NCI-H526 treated with DMSO at 0.1 percent for 48 hours (cell line): ENCODE measurements around the gene WNT3A.

ENCODE experiments used
- DNase-seq: peaks from one replicate; lab custom pipeline; 2025; lab: John Stamatoyannopoulos, UW

The WNT3A gene

DNA sequence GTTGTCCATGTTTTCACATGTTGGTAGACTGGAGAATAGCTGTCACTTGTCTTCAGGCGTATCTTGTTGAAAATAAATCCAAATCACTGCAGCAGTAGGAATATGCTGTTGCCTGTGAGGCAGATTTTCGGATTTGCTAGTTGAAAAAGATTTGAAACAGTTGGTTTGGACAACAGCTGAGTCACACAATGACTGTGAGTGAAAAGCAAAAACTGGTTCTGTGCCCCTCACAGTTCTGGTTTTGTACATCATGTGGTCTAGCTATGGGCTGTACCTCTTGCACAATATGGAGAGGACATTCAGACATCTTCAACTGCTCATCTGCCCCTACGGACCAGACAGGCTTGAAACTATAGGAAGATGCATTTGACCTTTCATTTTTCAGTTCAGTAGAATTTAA is 77.5 kb downstream of the WNT3A start:
- no peak for DNase-seq

- no peak for DNase-seq
These were observed 78.0 kb downstream of the WNT3A start for GRCh38 chr1:228084797-228085196.

- DNase-seq: no peak
These were observed 78.6 kb downstream of the WNT3A start for GRCh38 chr1:228085287-228085951.

DNA sequence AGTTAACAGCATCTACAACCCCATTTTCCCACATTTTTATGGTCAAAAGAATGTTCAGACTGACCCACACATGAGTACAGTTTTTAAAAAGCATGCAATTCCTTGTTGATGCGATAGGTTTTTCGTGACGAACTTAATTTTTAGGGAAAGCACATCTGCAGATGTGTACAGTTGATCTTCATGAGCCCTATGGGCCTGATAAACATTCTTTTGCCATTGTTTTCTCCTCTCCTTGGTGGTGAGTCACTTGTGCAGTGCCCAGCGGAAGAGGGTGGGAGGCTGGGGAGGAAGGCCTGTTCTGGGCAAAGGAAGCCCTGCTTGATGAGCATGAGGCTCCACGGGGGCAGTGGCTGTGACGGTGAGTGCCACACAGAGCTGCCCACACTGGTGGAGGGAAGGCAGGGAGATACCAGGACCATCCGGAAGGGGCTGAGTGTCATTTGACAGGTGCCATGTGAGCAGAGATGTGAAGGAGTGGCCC is 81.0 kb downstream of the WNT3A start:
- DNase-seq: no peak

GRCh38 chr1:228088586-228089498 is 82.0 kb downstream of the WNT3A start:
- no peak for DNase-seq

GRCh38 chr1:228089519-228090380 is 83.0 kb downstream of the WNT3A start:
- DNase-seq: no peak

DNA sequence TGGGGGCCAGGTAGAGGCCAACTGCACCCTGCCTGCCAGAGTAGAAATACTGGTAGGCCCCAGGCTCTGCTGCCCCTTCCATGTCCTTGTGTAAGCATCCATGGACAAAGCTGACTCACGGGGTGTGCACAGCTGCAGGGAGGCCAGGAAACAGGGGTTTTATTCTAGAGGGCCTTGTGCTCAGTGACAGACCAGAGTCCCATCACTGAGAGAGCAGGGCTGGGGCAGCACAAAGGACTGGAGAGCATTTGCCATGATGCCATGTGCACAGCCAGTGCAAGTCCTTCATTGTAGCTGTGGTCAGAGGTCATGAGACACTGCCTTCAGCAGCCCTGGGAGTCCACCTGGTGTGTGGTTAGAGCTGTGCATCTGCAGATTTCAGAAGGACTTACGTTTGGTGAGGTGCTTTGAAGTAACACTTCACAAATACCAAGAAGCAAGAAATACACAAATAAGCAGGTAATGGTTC is 83.8 kb downstream of the WNT3A start:
- no peak for DNase-seq

DNA sequence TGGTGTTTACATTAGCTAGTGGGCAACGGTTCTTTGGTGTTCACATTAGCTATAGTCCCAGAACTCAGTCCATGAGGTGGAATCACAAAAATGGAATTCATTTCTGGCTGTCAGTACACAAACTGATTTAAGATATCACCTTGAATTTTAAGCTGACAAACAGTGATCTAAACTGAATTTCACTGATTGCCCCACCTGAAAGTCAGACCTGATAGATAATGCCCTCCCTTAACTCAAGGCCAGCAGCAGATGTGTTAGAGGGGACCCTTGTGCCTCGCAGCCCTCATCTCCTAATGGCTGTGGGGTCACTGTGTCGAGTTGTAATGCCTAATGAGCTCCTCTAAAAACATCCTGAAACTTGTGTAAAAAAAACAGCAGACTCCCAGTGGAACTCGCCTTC is 84.3 kb downstream of the WNT3A start:
- DNase-seq: no peak

DNA sequence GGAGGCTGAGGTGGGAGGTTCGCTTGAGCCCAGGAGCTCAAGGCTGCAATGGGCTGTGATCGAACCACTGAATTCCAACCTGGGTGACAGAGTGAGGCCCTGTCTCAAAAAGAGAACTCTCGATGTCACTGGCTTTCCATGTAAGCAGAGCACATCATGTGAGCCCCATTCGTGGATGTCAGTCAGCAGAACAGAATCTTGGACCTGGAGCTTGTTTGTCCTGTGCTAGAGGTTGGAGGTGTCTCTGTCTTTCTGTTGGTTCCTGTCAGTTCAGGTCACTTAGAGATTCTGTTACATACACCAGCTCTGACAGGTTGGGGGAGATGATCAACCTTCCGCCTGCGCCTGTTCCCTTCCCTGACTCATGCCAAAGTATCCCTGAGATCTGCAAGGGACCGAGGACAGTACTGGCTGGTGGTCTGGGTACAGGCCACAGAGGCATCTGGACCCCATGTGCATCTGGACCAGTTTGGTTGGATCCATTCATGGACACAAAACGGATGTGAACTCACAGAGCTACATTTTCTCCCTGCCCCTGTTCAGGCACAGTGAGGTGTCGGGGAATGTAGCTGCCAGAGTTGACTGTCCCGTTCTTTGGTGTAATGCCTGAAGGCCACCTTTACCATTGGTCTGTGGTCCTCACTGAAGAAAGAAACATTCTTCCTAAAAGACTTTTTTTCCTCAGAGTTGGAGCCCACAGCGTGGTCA is 85.7 kb downstream of the WNT3A start:
- no peak for DNase-seq

DNA sequence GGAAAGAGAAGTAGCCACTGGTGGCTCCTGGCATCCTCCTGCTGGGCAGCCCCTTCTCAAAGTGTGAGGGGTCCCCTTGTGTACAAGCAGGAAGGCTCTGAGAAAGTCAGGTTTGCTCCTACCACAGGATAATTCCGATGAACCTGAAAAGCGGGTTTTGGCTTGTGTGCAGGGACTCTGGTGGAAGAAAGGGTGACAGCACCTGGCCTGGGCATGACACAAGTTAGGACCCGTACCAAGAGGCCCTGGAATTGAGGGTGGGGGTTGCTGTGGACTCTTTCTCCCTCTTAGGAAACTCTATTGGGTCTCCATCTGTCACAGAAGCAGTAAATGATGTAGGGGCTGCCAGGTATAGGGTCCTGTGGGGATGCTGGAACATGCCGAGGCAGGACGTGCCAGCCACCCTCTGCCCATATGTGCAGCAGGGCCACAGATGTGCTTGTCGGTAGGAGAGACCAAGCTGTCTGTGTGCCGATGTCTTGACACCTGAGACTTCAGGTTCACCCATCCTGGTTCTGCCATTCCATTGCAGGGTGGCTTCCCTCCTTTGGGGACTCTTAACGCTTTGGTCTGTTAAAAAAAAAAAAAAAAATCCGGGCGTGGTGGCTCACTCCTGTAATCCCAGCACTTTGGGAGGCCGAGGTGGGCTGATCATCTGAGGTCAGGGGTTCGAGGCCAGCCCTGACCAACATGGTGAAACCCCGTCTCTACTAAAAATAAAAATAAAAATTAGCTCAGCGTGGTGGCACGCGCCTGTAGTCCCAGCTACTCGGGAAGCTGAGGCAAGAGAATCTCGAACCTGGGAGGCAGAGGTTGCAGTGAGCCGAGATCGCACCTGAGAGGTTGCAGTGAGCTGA is 86.5 kb downstream of the WNT3A start:
- no peak for DNase-seq

DNA sequence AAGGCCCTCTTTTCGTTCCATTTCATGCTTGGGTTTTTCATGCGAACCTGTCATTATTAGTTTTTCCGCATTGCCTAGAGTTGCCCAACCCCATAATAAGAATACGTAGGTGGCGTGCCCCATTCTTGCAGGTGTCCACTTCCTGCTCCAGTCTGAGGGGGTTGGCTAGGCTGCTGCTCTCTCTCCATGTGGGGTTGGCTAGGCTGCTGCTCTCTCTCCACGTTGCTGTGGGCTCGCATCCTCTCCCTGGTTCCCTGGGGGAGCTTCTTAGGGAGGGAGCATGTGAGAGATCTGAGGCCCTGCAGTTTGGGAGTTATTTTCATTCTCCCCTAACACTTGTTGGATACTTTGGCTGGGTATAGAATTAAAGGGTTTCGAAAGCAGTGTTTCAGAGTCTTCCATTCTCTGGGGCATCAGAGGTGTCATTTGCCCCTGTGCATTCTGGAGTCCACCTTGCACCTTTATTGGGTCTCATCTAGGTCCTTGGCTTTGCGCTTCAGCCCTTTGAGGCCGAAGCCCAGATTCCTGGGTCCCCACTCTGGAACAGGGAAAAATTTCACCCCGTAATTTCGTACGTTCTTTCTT is 87.7 kb downstream of the WNT3A start:
- no peak for DNase-seq

DNA sequence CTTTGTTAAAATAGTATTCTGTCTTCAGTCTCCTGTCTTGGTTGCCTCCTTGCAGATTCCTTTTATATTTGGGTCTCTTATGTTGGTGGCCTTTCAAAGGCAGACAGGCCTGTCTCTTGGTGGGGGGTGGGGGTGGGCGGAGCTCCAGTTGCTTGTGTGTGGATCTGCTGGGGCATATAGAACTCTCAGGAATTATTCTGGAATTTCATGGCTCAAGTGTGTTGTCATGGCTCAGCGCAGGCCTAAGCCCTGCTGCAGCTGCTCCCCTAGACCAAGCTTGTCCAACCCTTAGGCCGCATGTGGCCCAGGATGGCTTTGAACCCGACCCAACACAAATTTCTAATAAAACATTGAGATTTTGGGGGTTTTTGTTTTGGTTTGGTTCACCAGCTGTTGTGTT is 88.4 kb downstream of the WNT3A start:
- no peak for DNase-seq

DNA sequence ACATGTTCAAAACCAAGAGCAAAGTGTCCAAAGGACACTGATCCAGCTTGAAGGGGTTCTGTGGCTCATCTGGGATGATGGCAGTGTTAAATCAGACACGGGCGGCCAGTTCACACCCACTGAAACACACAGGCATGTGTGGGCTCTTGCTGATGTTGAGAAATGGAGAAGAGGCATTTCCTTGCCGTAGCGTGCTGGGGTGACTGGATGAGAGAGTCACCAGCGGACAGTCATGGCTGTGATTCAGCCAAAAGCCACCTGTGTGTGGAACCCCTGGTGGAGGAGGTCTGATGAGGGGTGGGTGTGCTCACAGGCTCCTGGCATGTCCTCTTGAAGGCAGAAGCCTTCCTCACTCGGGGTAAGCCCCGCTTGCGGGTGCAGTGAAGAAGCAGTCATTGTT is 89.1 kb downstream of the WNT3A start:
- no peak for DNase-seq

GRCh38 chr1:228096416-228097332 is 89.9 kb downstream of the WNT3A start:
- no peak for DNase-seq

- no peak for DNase-seq
These were observed 90.7 kb downstream of the WNT3A start for GRCh38 chr1:228097333-228098081.

DNA sequence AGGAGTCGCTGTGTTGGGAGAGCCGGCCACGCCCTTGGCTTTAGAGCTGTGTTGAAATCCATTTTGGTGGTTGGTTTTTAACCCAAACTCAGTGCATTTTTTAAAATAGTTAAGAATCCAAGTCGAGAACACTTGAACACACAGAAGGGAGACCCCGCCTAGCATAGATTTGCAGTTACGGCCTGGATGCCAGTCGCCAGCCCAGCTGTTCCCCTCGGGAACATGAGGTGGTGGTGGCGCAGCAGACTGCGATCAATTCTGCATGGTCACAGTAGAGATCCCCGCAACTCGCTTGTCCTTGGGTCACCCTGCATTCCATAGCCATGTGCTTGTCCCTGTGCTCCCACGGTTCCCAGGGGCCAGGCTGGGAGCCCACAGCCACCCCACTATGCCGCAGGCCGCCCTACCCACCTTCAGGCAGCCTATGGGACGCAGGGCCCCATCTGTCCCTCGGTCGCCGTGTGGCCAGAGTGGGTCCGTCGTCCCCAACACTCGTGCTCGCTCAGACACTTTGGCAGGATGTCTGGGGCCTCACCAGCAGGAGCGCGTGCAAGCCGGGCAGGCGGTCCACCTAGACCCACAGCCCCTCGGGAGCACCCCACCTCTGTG is 91.6 kb downstream of the WNT3A start:
- no peak for DNase-seq

DNA sequence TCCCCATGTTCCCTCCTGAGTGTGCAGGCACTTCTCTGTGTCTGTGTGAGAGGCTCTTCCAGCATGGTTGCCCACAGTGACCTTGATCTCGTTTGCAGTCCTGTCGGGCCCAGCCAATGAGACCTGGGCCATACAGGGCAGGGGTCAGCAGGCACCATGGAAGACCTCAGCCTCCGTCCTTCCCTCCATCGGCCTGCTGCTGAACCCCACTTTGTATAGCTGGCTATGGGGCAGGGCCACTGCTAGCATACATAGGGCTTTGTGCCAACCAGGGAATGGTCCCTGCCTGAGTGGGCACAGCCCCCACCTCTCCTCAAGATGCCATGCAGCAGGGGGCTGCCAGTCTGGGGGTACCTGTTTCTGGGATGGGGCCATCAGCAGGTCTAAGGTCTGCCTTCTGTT is 92.5 kb downstream of the WNT3A start:
- no peak for DNase-seq
